ENCODE measurements around the gene MITF.

DNA sequence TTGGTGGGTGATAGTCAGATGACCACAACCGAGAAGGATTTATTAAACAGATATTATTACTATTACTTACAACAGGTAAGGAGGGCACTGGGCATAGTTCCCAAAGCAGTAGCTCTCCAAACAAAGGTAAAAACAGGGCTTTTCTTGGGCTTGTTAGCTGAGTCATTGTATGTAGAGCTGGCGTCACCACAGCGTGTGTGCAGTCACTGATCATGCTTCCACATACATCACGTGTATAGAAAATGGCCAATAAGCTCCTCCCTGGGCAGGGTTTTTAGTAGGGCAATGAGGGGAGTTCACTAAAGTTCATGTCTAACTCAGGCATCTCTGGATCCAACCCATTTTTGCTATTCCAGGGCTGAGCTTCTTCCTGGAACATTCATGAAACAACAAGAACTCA is 254.5 kb downstream of the MITF start:
- TF ChIP-seq, protein P1, sequence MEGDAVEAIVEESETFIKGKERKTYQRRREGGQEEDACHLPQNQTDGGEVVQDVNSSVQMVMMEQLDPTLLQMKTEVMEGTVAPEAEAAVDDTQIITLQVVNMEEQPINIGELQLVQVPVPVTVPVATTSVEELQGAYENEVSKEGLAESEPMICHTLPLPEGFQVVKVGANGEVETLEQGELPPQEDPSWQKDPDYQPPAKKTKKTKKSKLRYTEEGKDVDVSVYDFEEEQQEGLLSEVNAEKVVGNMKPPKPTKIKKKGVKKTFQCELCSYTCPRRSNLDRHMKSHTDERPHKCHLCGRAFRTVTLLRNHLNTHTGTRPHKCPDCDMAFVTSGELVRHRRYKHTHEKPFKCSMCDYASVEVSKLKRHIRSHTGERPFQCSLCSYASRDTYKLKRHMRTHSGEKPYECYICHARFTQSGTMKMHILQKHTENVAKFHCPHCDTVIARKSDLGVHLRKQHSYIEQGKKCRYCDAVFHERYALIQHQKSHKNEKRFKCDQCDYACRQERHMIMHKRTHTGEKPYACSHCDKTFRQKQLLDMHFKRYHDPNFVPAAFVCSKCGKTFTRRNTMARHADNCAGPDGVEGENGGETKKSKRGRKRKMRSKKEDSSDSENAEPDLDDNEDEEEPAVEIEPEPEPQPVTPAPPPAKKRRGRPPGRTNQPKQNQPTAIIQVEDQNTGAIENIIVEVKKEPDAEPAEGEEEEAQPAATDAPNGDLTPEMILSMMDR (IDR thresholded peaks at IDR 0.05; ENCODE audit: low read length) = no peak
- no peak for TF ChIP-seq EZH2 (IDR thresholded peaks at IDR 0.05; ENCODE audit: borderline replicate concordance, low read length)

Data from OCI-LY1 (cell line).